Neural cell (in vitro differentiated cells): Measurements from ENCODE around the gene CRYGS. TPM values are rescaled to one million over a fixed set of nuclear protein-coding genes. Genes with fewer than 3 reads are reported as not detected.

Source experiments
- H2AFZ ChIP-seq: fragments of 200-600, 300-800 bp; sonication (generic), shearing (Covaris generic); 2 replicates; pipeline ENCODE4 v1.6.0; 2014; ENCODE audit warnings: low read depth, mild to moderate bottlenecking, antibody characterized with exemption, low read length, moderate library complexity
- H3F3A ChIP-seq: fragments of 200-600 bp; shearing (Covaris generic); 2 replicates; pipeline ENCODE4 v1.6.1; 2016; ENCODE audit warnings: mild to moderate bottlenecking, moderate library complexity, mixed read lengths, antibody characterized with exemption, low read length; ENCODE audit not compliant: insufficient read depth, poor library complexity, severe bottlenecking
- H3K27ac ChIP-seq: fragments of 200-600, 300-800 bp; sonication (generic), shearing (Covaris generic); 2 replicates; pipeline ENCODE4 v1.5.1; 2014; ENCODE audit warnings: mild to moderate bottlenecking, low read length, moderate library complexity
- H3K27me3 ChIP-seq: fragments of 300-800, 200-600 bp; sonication (generic), shearing (Covaris generic); 2 replicates; pipeline ENCODE4 v1.6.0; 2014; ENCODE audit warnings: mild to moderate bottlenecking, low read depth, low read length, moderate library complexity; ENCODE audit not compliant: insufficient read depth
- H3K36me3 ChIP-seq: fragments of 300-800, 200-600 bp; sonication (generic), shearing (Covaris generic); 2 replicates; pipeline ENCODE4 v1.5.1; 2014; ENCODE audit warnings: mild to moderate bottlenecking, antibody characterized with exemption, low read length, moderate library complexity; ENCODE audit not compliant: insufficient read depth
- H3K4me2 ChIP-seq: fragments of 300-800, 200-600 bp; sonication (generic), shearing (Covaris generic); 2 replicates; pipeline ENCODE4 v1.6.0; 2014; ENCODE audit warnings: mild to moderate bottlenecking, low read length
- H3K4me3 ChIP-seq: fragments of 300-800, 200-600 bp; sonication (generic), shearing (Covaris generic); 2 replicates; pipeline ENCODE4 v1.5.1; 2014; ENCODE audit warnings: mild to moderate bottlenecking, low read length, moderate library complexity
- H3K79me2 ChIP-seq: fragments of 200-600 bp; shearing (Covaris generic); replicated peaks from 2 replicates; pipeline ENCODE4 v1.6.0; 2014; ENCODE audit warnings: mild to moderate bottlenecking, low read length, moderate library complexity; ENCODE audit not compliant: insufficient read depth
- H3K9ac ChIP-seq: fragments of 300-800, 200-600 bp; sonication (generic), shearing (Covaris generic); 2 replicates; pipeline ENCODE4 v1.6.1; 2016; ENCODE audit warnings: mild to moderate bottlenecking, low read length, mixed read lengths
- H3K9me2 ChIP-seq: fragments of 200-600 bp; shearing (Covaris generic); 2 replicates; pipeline ENCODE4 v1.6.1; 2016; ENCODE audit warnings: mild to moderate bottlenecking, low read length, mixed read lengths; ENCODE audit not compliant: insufficient read depth
- H3K9me3 ChIP-seq: fragments of 200-600, 300-800 bp; sonication (generic), shearing (Covaris generic); 2 replicates; pipeline ENCODE4 v1.6.1; 2016; ENCODE audit warnings: mild to moderate bottlenecking, mixed run types, low read length, moderate library complexity, mixed read lengths
- H4K20me1 ChIP-seq: fragments of 200-600 bp; shearing (Covaris generic); 2 replicates; pipeline ENCODE4 v1.6.1; 2016; ENCODE audit warnings: mild to moderate bottlenecking, mixed run types; ENCODE audit not compliant: insufficient read depth
- EP300 ChIP-seq: fragments of 450-650 bp; conservative IDR thresholded peaks from 2 replicates; pipeline ENCODE4 v1.6.1; 2014; ENCODE audit warnings: antibody characterized with exemption, mild to moderate bottlenecking, moderate library complexity; ENCODE audit not compliant: poor library complexity, severe bottlenecking
- EZH2 ChIP-seq: fragments of 200-600, 300-800 bp; shearing (Covaris generic), sonication (generic); IDR thresholded peaks from 2 replicates; pipeline ENCODE4 v1.6.1; 2014; ENCODE audit warnings: antibody characterized with exemption, low read length, borderline replicate concordance, mild to moderate bottlenecking; ENCODE audit not compliant: insufficient read depth, poor library complexity, severe bottlenecking
- MXI1 ChIP-seq: fragments of 450-650 bp; conservative IDR thresholded peaks from 2 replicates; pipeline ENCODE4 v1.6.1; 2014; ENCODE audit warnings: antibody characterized with exemption, mild to moderate bottlenecking; ENCODE audit not compliant: poor library complexity, severe bottlenecking
- POLR2AphosphoS5 ChIP-seq: IDR thresholded peaks from 2 replicates; pipeline ENCODE4 v1.6.1; 2012
- RAD21 ChIP-seq: fragments of 450-650 bp; conservative IDR thresholded peaks from 2 replicates; pipeline ENCODE4 v1.6.1; 2014; ENCODE audit warnings: antibody characterized with exemption, mild to moderate bottlenecking, moderate library complexity
- SMC3 ChIP-seq: fragments of 450-650 bp; conservative IDR thresholded peaks from 2 replicates; pipeline ENCODE4 v1.6.1; 2014; ENCODE audit warnings: antibody characterized with exemption, mild to moderate bottlenecking, moderate library complexity; ENCODE audit not compliant: poor library complexity
- TAF1 ChIP-seq: IDR thresholded peaks from 2 replicates; pipeline ENCODE4 v1.6.1; 2012; ENCODE audit warnings: low read depth
- polyA plus RNA-seq: library from polyadenylated mRNA; depleted of rRNA; stranded (reverse); fragments of >200 nt; gene quantifications from 2 replicates; pipeline ENCODE4 v1.2.3, GENCODE V29; 2014
- TF ChIP-seq, protein P1 (sequence below): IDR thresholded peaks from 2 replicates; pipeline ENCODE4 v1.6.1; 2012; ENCODE audit warnings: borderline replicate concordance
- TF ChIP-seq, protein P2 (sequence below): fragments of 450-650 bp; IDR thresholded peaks from 2 replicates; pipeline ENCODE4 v1.5.1; 2014; ENCODE audit warnings: antibody characterized with exemption, mild to moderate bottlenecking, moderate library complexity; ENCODE audit not compliant: poor library complexity, severe bottlenecking

The CRYGS gene
- polyA plus RNA-seq, 1 donor from 2014 or later = 7.7 TPM

- no peak overlapping the region for H3K4me3 ChIP-seq
- no peak overlapping the region for H3K27ac ChIP-seq
- H3K36me3 ChIP-seq = no peaks in the 10 kb centered on the region
- H2AFZ ChIP-seq = no peak overlapping the region
- H3K9me2 ChIP-seq = no peaks in the 10 kb centered on the region
- no peaks in the 10 kb centered on the region for H4K20me1 ChIP-seq
- TF ChIP-seq MXI1 (no peak), TAF1 (no peak), POLR2AphosphoS5 (no peak), SMC3 (no peak), EZH2 (no peak), EP300 (no peak), RAD21 (no peak)
- TF ChIP-seq, protein P1, sequence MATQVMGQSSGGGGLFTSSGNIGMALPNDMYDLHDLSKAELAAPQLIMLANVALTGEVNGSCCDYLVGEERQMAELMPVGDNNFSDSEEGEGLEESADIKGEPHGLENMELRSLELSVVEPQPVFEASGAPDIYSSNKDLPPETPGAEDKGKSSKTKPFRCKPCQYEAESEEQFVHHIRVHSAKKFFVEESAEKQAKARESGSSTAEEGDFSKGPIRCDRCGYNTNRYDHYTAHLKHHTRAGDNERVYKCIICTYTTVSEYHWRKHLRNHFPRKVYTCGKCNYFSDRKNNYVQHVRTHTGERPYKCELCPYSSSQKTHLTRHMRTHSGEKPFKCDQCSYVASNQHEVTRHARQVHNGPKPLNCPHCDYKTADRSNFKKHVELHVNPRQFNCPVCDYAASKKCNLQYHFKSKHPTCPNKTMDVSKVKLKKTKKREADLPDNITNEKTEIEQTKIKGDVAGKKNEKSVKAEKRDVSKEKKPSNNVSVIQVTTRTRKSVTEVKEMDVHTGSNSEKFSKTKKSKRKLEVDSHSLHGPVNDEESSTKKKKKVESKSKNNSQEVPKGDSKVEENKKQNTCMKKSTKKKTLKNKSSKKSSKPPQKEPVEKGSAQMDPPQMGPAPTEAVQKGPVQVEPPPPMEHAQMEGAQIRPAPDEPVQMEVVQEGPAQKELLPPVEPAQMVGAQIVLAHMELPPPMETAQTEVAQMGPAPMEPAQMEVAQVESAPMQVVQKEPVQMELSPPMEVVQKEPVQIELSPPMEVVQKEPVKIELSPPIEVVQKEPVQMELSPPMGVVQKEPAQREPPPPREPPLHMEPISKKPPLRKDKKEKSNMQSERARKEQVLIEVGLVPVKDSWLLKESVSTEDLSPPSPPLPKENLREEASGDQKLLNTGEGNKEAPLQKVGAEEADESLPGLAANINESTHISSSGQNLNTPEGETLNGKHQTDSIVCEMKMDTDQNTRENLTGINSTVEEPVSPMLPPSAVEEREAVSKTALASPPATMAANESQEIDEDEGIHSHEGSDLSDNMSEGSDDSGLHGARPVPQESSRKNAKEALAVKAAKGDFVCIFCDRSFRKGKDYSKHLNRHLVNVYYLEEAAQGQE = no peak
- TF ChIP-seq, protein P2, sequence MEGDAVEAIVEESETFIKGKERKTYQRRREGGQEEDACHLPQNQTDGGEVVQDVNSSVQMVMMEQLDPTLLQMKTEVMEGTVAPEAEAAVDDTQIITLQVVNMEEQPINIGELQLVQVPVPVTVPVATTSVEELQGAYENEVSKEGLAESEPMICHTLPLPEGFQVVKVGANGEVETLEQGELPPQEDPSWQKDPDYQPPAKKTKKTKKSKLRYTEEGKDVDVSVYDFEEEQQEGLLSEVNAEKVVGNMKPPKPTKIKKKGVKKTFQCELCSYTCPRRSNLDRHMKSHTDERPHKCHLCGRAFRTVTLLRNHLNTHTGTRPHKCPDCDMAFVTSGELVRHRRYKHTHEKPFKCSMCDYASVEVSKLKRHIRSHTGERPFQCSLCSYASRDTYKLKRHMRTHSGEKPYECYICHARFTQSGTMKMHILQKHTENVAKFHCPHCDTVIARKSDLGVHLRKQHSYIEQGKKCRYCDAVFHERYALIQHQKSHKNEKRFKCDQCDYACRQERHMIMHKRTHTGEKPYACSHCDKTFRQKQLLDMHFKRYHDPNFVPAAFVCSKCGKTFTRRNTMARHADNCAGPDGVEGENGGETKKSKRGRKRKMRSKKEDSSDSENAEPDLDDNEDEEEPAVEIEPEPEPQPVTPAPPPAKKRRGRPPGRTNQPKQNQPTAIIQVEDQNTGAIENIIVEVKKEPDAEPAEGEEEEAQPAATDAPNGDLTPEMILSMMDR = no peak
- H3K9ac ChIP-seq = no peak overlapping the region
- H3K4me2 ChIP-seq = no peak overlapping the region
- no peaks in the 10 kb centered on the region for H3K27me3 ChIP-seq
- H3F3A ChIP-seq = no peaks in the 10 kb centered on the region
- no peaks in the 10 kb centered on the region for H3K9me3 ChIP-seq
- H3K79me2 ChIP-seq = no peaks in the 10 kb centered on the region
These were observed 34.8 kb downstream of the CRYGS start for GRCh38 chr3:186509423-186509822.

DNA sequence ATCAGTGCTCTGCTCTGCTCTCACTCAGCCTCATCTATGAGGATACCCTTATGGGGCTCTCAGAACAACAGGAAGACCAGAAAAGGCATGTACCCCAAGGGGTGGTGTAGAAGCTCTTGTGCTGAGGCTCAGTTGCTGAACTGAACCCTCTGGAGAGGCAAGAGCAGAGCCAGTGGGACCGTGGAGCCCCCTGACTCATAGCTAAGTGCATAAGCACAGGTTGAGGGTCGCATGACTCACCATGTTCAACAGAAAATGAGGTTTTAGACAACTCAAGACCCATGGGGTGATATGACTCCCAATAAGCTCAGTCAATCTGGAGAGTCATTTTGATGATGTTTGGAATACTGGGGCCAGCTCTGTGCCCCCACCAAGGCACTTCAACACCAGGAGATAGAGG is 37.3 kb downstream of the CRYGS start:
- H3K27me3 ChIP-seq = no peaks in the 10 kb centered on the region
- no peak overlapping the region for H3K9ac ChIP-seq
- H3K9me2 ChIP-seq = no peaks in the 10 kb centered on the region
- TF ChIP-seq, protein P2 = no peak
- no peak for TF ChIP-seq EP300
- no peak for TF ChIP-seq POLR2AphosphoS5
- TF ChIP-seq, protein P1 = no peak
- TF ChIP-seq SMC3 = no peak
- TF ChIP-seq MXI1 = no peak
- TF ChIP-seq EZH2 = no peak
- no peak for TF ChIP-seq RAD21
- TF ChIP-seq TAF1 = no peak
- no peaks in the 10 kb centered on the region for H3K79me2 ChIP-seq
- no peaks in the 10 kb centered on the region for H3F3A ChIP-seq
- no peak overlapping the region for H2AFZ ChIP-seq
- no peak overlapping the region for H3K4me2 ChIP-seq
- H3K36me3 ChIP-seq = no peaks in the 10 kb centered on the region
- no peak overlapping the region for H3K27ac ChIP-seq
- no peaks in the 10 kb centered on the region for H4K20me1 ChIP-seq
- H3K4me3 ChIP-seq = no peak overlapping the region
- no peaks in the 10 kb centered on the region for H3K9me3 ChIP-seq
